Skeletal muscle satellite cell (primary cell): Measurements from ENCODE around the gene OLFML2A.
"Not testable (repeated sequence)": the region's sequence is repeated elsewhere in the genome, so short reads cannot be mapped to it uniquely, and the experiment has no call there.

Source experiments
- H3K27me3 ChIP-seq: 2 replicates; pipeline ENCODE4 v1.7.0; 2013; ENCODE audit warnings: low read length; ENCODE audit not compliant: control insufficient read depth, insufficient read depth
- H3K36me3 ChIP-seq: 2 replicates; pipeline ENCODE4 v1.7.0; 2013; ENCODE audit warnings: mild to moderate bottlenecking, control low read depth, low read length; ENCODE audit not compliant: insufficient read depth
- H3K4me1 ChIP-seq: 2 replicates; pipeline ENCODE4 v1.7.0; 2013; ENCODE audit warnings: low read length; ENCODE audit not compliant: control insufficient read depth, insufficient read depth
- H3K4me2 ChIP-seq: 2 replicates; pipeline ENCODE4 v1.7.0; 2013; ENCODE audit warnings: mild to moderate bottlenecking, low read length
- H3K4me3 ChIP-seq: 2 replicates; pipeline ENCODE4 v1.7.0; 2013; ENCODE audit warnings: low read length
- H3K9ac ChIP-seq: 2 replicates; pipeline ENCODE4 v1.7.0; 2013; ENCODE audit warnings: mild to moderate bottlenecking, low read depth, low read length, moderate library complexity
- H3K9me3 ChIP-seq: replicated peaks from 2 replicates; pipeline ENCODE4 v1.7.0; 2013; ENCODE audit warnings: mild to moderate bottlenecking, control low read depth, low read length

OLFML2A gene

GRCh38 chr9:124839612-124840299 is 62.8 kb downstream of the OLFML2A start:
- no peak overlapping the region for H3K4me2 ChIP-seq
- H3K27me3 ChIP-seq: no peaks in the 10 kb centered on the region
- H3K36me3 ChIP-seq: no peaks in the 10 kb centered on the region
- no peak overlapping the region for H3K4me3 ChIP-seq
- peak overlapping the region; percentile 20 for H3K9ac ChIP-seq
- H3K4me1 ChIP-seq: peaks cover 35% of the 10 kb centered on the region
- H3K9me3 ChIP-seq: no peaks in the 10 kb centered on the region

DNA sequence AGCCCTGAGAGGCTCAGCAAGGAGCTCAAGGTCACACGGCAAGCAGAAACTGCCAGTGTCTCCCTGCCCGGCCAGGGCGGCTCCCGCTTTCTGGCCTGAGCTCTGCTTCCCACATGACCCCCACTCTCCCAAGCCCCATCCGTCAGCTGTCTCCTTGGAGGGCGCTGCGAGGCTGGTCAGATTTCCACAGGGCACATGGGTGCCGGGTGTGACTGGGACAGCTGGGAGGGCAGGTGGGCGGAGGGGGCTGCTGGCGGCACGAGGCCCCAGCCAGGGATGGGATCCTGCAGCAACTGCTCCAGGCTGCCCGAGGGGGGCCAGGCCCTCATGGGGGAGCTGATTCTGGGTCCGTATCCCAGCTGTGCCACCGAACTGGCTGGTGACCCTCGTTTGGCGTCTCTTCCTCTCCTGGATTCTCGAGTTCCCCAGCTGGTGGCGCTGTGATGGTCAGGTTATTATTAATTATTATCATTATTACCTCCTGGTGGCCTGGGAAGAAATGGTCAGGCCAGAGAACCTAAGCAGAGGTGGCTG is 63.4 kb downstream of the OLFML2A start:
- Histone ChIP-seq H3K36me3 (no peaks in the 10 kb centered on the region), H3K9me3 (no peaks in the 10 kb centered on the region), H3K4me3 (no peak overlapping the region), H3K27me3 (no peaks in the 10 kb centered on the region), H3K4me2 (peak overlapping the region; percentile 16), H3K4me1 (peaks cover 29% of the 10 kb centered on the region), H3K9ac (peak overlapping the region; percentile 20)

DNA sequence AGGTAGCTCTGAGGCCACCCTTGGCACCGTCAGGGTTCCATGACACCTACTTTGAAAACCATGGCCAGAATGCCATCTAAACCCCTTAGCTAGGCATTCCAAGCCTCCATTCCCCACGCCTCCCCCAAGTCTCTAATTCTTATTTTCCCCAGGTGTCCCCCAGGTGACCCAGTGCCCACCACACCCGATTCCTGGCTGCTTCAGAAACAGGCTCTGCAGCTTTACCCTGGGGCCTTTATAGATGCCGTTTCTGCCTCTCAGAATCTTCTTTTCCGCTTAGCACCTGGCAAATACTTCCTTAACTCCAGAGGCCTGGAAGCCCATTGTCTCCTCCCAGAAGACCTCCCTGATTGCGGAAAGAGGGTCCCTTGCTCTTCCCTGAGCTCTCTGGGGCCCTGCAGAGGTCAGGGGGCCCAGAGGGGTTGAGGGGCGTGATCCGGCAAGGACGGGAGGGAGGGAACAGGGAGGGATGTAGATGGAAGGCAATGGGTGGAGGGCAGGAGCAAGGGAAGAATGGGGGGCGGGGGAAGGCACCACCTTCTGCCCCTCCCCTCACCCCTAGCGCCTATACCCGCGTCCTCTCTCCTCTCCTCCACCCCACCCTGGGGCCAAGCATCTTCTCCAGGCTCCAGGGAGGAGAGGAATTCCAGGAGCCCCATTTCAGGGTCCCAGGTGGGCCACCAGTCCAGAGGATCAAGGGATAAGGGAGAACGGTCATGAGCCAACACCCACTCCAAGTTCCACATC is 64.3 kb downstream of the OLFML2A start:
- Histone ChIP-seq H3K9ac (no peak overlapping the region), H3K4me1 (peaks cover 27% of the 10 kb centered on the region), H3K27me3 (no peaks in the 10 kb centered on the region), H3K4me2 (no peak overlapping the region), H3K9me3 (no peaks in the 10 kb centered on the region), H3K36me3 (no peaks in the 10 kb centered on the region), H3K4me3 (no peak overlapping the region)

- H3K27me3 ChIP-seq: no peaks in the 10 kb centered on the region
- H3K9me3 ChIP-seq: no peaks in the 10 kb centered on the region
- H3K4me3 ChIP-seq: no peak overlapping the region
- H3K9ac ChIP-seq: no peak overlapping the region
- no peaks in the 10 kb centered on the region for H3K36me3 ChIP-seq
- H3K4me1 ChIP-seq: peaks cover 27% of the 10 kb centered on the region
- H3K4me2 ChIP-seq: peak overlapping the region; percentile 4
Observed at GRCh38 chr9:124843456-124844034, 66.6 kb downstream of the OLFML2A start.

DNA sequence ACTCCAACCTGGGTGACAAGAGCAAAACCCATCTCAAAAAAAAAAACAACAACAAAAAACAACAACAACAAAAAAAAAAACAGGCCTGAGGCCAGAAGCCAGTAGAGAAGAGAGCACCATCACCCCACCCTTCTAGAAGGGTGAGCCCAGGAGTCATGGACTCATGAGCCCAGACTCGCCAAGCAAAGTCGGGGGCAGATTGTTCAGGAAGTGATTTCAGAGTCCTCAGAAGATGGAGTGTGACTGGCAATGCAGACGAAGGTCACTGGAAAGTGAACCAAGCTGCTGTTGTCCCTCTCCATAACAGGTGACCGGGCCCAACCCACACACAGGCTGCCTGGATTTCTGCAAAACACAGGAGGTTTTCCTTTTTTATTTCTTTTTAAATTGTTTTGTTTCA is 67.4 kb downstream of the OLFML2A start:
- Histone ChIP-seq H3K4me2 (no peak overlapping the region), H3K9me3 (no peaks in the 10 kb centered on the region), H3K36me3 (no peaks in the 10 kb centered on the region), H3K4me3 (no peak overlapping the region), H3K27me3 (no peaks in the 10 kb centered on the region), H3K4me1 (peaks cover 27% of the 10 kb centered on the region), H3K9ac (no peak overlapping the region)

DNA sequence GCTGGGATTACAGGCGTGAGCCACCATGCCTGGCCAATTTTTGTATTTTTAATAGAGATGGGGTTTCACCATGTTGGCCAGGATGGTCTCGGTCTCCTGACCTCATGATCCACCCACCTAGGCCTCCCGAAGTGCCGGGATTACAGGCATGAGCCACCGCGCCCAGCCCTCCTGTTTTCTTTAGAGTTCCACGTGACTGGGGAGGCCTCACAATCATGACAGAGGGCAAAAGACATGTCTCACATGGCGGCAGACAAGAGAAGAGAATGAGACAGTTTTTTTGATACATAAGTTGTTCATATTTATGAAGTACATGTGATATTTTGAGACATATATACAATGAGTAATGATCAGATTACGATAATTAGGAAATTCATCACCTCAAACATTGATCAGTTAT is 69.5 kb downstream of the OLFML2A start:
- not testable (repeated sequence) for H3K27me3 ChIP-seq, H3K4me2 ChIP-seq, H3K9me3 ChIP-seq, H3K36me3 ChIP-seq, H3K9ac ChIP-seq, H3K4me3 ChIP-seq
- peaks cover 13% of the 10 kb centered on the region for H3K4me1 ChIP-seq

- no peaks in the 10 kb centered on the region for H3K36me3 ChIP-seq
- H3K27me3 ChIP-seq: peaks cover 4% of the 10 kb centered on the region
- H3K4me2 ChIP-seq: no peak overlapping the region
- H3K4me1 ChIP-seq: peaks cover 13% of the 10 kb centered on the region
- H3K4me3 ChIP-seq: no peak overlapping the region
- no peaks in the 10 kb centered on the region for H3K9me3 ChIP-seq
- H3K9ac ChIP-seq: no peak overlapping the region
Observed at GRCh38 chr9:124846969-124847368, 70.0 kb downstream of the OLFML2A start.

- Histone ChIP-seq H3K9me3 (no peaks in the 10 kb centered on the region), H3K27me3 (peaks cover 5% of the 10 kb centered on the region), H3K36me3 (no peaks in the 10 kb centered on the region), H3K4me3 (no peak overlapping the region), H3K4me1 (peaks cover 13% of the 10 kb centered on the region), H3K4me2 (no peak overlapping the region), H3K9ac (no peak overlapping the region)
Observed at GRCh38 chr9:124849801-124850200, 72.9 kb downstream of the OLFML2A start.

GRCh38 chr9:124852121-124852828 is 75.3 kb downstream of the OLFML2A start:
- Histone ChIP-seq H3K36me3 (peaks cover 13% of the 10 kb centered on the region), H3K4me2 (peak overlapping the region; percentile 83), H3K9ac (no peak overlapping the region), H3K4me1 (peaks cover 13% of the 10 kb centered on the region), H3K4me3 (peak overlapping the region; percentile 61), H3K27me3 (peaks cover 5% of the 10 kb centered on the region), H3K9me3 (no peaks in the 10 kb centered on the region)

DNA sequence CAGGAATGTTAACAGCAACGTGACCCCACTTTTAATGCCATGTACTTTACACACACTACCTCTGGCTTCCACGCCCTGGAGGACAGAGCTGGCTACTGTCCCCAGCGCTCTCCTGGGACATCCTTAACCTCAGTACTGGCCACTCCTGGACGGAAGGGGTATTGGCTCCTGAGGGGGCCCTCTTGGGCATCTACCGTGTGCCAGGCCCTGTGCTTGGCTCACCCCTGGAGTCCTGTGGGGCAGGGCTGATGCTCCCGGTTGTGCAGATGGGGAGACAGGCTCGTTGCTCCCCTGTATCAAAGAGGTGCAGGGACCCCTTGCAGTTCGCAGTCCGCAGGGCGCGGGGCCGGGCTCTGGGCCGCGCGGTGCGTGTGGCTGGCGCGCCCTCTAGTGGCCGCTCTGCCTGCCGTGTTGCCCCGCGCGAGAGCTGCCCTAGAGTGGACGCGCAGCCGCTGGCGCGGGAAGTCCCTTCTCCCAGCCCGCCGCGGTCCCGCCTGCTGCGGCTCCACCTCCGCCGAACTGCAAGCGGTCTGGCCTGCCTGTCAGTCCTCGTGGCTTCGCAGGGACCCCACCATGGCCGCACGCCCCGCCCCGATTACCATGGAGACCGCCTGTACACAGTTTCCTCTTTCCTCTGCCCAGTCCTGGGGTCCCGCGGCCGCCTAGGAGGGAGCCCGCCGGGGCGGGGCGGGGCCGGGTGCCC is 76.0 kb downstream of the OLFML2A start, which contains the start of gene WDR38:
Gene WDR38 (plus strand): TSS at position 632 of the 703 bp plus-strand sequence. CDS start 72 bp downstream, outside the sequence.
- Histone ChIP-seq H3K4me1 (peaks cover 13% of the 10 kb centered on the region), H3K9ac (peak within 1 kb of the TSS; percentile 65), H3K36me3 (peaks cover 20% of the 10 kb centered on the region), H3K27me3 (peaks cover 5% of the 10 kb centered on the region), H3K4me2 (peak within 1 kb of the TSS; percentile 83), H3K9me3 (no peaks in the 10 kb centered on the region), H3K4me3 (peak within 1 kb of the TSS; percentile 61)
